Neural cell (in vitro differentiated cells): ENCODE results near the gene CCP110. TPM values are rescaled to one million over a fixed set of nuclear protein-coding genes. Genes with fewer than 3 reads are reported as not detected.

Experiments
- H2AFZ ChIP-seq: fragments of 200-600, 300-800 bp; sonication (generic), shearing (Covaris generic); 2 replicates; pipeline ENCODE4 v1.6.0; 2014; ENCODE audit warnings: low read depth, mild to moderate bottlenecking, antibody characterized with exemption, low read length, moderate library complexity
- H3F3A ChIP-seq: fragments of 200-600 bp; shearing (Covaris generic); 2 replicates; pipeline ENCODE4 v1.6.1; 2016; ENCODE audit warnings: mild to moderate bottlenecking, moderate library complexity, mixed read lengths, antibody characterized with exemption, low read length; ENCODE audit not compliant: insufficient read depth, poor library complexity, severe bottlenecking
- H3K27ac ChIP-seq: fragments of 200-600, 300-800 bp; sonication (generic), shearing (Covaris generic); 2 replicates; pipeline ENCODE4 v1.5.1; 2014; ENCODE audit warnings: mild to moderate bottlenecking, low read length, moderate library complexity
- H3K27me3 ChIP-seq: fragments of 300-800, 200-600 bp; sonication (generic), shearing (Covaris generic); 2 replicates; pipeline ENCODE4 v1.6.0; 2014; ENCODE audit warnings: mild to moderate bottlenecking, low read depth, low read length, moderate library complexity; ENCODE audit not compliant: insufficient read depth
- H3K36me3 ChIP-seq: fragments of 300-800, 200-600 bp; sonication (generic), shearing (Covaris generic); 2 replicates; pipeline ENCODE4 v1.5.1; 2014; ENCODE audit warnings: mild to moderate bottlenecking, antibody characterized with exemption, low read length, moderate library complexity; ENCODE audit not compliant: insufficient read depth
- H3K4me2 ChIP-seq: fragments of 300-800, 200-600 bp; sonication (generic), shearing (Covaris generic); 2 replicates; pipeline ENCODE4 v1.6.0; 2014; ENCODE audit warnings: mild to moderate bottlenecking, low read length
- H3K4me3 ChIP-seq: fragments of 300-800, 200-600 bp; sonication (generic), shearing (Covaris generic); 2 replicates; pipeline ENCODE4 v1.5.1; 2014; ENCODE audit warnings: mild to moderate bottlenecking, low read length, moderate library complexity
- H3K79me2 ChIP-seq: fragments of 200-600 bp; shearing (Covaris generic); replicated peaks from 2 replicates; pipeline ENCODE4 v1.6.0; 2014; ENCODE audit warnings: mild to moderate bottlenecking, low read length, moderate library complexity; ENCODE audit not compliant: insufficient read depth
- H3K9ac ChIP-seq: fragments of 300-800, 200-600 bp; sonication (generic), shearing (Covaris generic); 2 replicates; pipeline ENCODE4 v1.6.1; 2016; ENCODE audit warnings: mild to moderate bottlenecking, low read length, mixed read lengths
- H3K9me2 ChIP-seq: fragments of 200-600 bp; shearing (Covaris generic); 2 replicates; pipeline ENCODE4 v1.6.1; 2016; ENCODE audit warnings: mild to moderate bottlenecking, low read length, mixed read lengths; ENCODE audit not compliant: insufficient read depth
- H3K9me3 ChIP-seq: fragments of 200-600, 300-800 bp; sonication (generic), shearing (Covaris generic); 2 replicates; pipeline ENCODE4 v1.6.1; 2016; ENCODE audit warnings: mild to moderate bottlenecking, mixed run types, low read length, moderate library complexity, mixed read lengths
- H4K20me1 ChIP-seq: fragments of 200-600 bp; shearing (Covaris generic); 2 replicates; pipeline ENCODE4 v1.6.1; 2016; ENCODE audit warnings: mild to moderate bottlenecking, mixed run types; ENCODE audit not compliant: insufficient read depth
- CTCF ChIP-seq: fragments of 450-650 bp; IDR thresholded peaks from 2 replicates; pipeline ENCODE4 v1.5.1; 2014; ENCODE audit warnings: antibody characterized with exemption, mild to moderate bottlenecking, moderate library complexity; ENCODE audit not compliant: poor library complexity, severe bottlenecking
- EP300 ChIP-seq: fragments of 450-650 bp; conservative IDR thresholded peaks from 2 replicates; pipeline ENCODE4 v1.6.1; 2014; ENCODE audit warnings: antibody characterized with exemption, mild to moderate bottlenecking, moderate library complexity; ENCODE audit not compliant: poor library complexity, severe bottlenecking
- EZH2 ChIP-seq: fragments of 200-600, 300-800 bp; shearing (Covaris generic), sonication (generic); IDR thresholded peaks from 2 replicates; pipeline ENCODE4 v1.6.1; 2014; ENCODE audit warnings: antibody characterized with exemption, low read length, borderline replicate concordance, mild to moderate bottlenecking; ENCODE audit not compliant: insufficient read depth, poor library complexity, severe bottlenecking
- MXI1 ChIP-seq: fragments of 450-650 bp; conservative IDR thresholded peaks from 2 replicates; pipeline ENCODE4 v1.6.1; 2014; ENCODE audit warnings: antibody characterized with exemption, mild to moderate bottlenecking; ENCODE audit not compliant: poor library complexity, severe bottlenecking
- POLR2AphosphoS5 ChIP-seq: IDR thresholded peaks from 2 replicates; pipeline ENCODE4 v1.6.1; 2012
- RAD21 ChIP-seq: fragments of 450-650 bp; conservative IDR thresholded peaks from 2 replicates; pipeline ENCODE4 v1.6.1; 2014; ENCODE audit warnings: antibody characterized with exemption, mild to moderate bottlenecking, moderate library complexity
- REST ChIP-seq: IDR thresholded peaks from 2 replicates; pipeline ENCODE4 v1.6.1; 2012; ENCODE audit warnings: borderline replicate concordance
- SMC3 ChIP-seq: fragments of 450-650 bp; conservative IDR thresholded peaks from 2 replicates; pipeline ENCODE4 v1.6.1; 2014; ENCODE audit warnings: antibody characterized with exemption, mild to moderate bottlenecking, moderate library complexity; ENCODE audit not compliant: poor library complexity
- TAF1 ChIP-seq: IDR thresholded peaks from 2 replicates; pipeline ENCODE4 v1.6.1; 2012; ENCODE audit warnings: low read depth
- polyA plus RNA-seq: library from polyadenylated mRNA; depleted of rRNA; stranded (reverse); fragments of >200 nt; gene quantifications from 2 replicates; pipeline ENCODE4 v1.2.3, GENCODE V29; 2014

CCP110 gene
- polyA plus RNA-seq, 1 donor from 2014 or later = 40.3 TPM

GRCh38 chr16:19555186-19555937 lies 31.6 kb downstream of the CCP110 start, which contains the start of gene VPS35L:
Gene VPS35L, plus strand, starts transcription at chr16:19555703. Its CDS starts 27 bp downstream, at chr16:19555730.
- H3K36me3 ChIP-seq = peaks cover 5% of the 10 kb centered on the region
- H3F3A ChIP-seq = no peaks in the 10 kb centered on the region
- peaks cover 11% of the 10 kb centered on the region for H3K79me2 ChIP-seq
- no peaks in the 10 kb centered on the region for H3K9me3 ChIP-seq
- H3K9me2 ChIP-seq = no peaks in the 10 kb centered on the region
- no peaks in the 10 kb centered on the region for H4K20me1 ChIP-seq
- no peaks in the 10 kb centered on the region for H3K27me3 ChIP-seq
- peak within 1 kb of the TSS; percentile 97 for H2AFZ ChIP-seq
- peak within 1 kb of the TSS; percentile 90 for H3K4me3 ChIP-seq
- TF ChIP-seq SMC3 (peak; percentile 64), EZH2 (no peak), TAF1 (peak; percentile 92), REST (peak; percentile 59), MXI1 (peak; percentile 83), RAD21 (peak; percentile 52), EP300 (no peak), CTCF (peak; percentile 99), POLR2AphosphoS5 (peak; percentile 87)
- H3K4me2 ChIP-seq = peak within 1 kb of the TSS; percentile 78
- peak within 1 kb of the TSS; percentile 92 for H3K27ac ChIP-seq
- peak within 1 kb of the TSS; percentile 95 for H3K9ac ChIP-seq

- no peaks in the 10 kb centered on the region for H3K9me2 ChIP-seq
- H3K9me3 ChIP-seq = no peaks in the 10 kb centered on the region
- no peaks in the 10 kb centered on the region for H3F3A ChIP-seq
- H3K9ac ChIP-seq = peak overlapping the region; percentile 95
- peaks cover 5% of the 10 kb centered on the region for H3K36me3 ChIP-seq
- peak overlapping the region; percentile 78 for H3K4me2 ChIP-seq
- no peaks in the 10 kb centered on the region for H3K27me3 ChIP-seq
- peaks cover 11% of the 10 kb centered on the region for H3K79me2 ChIP-seq
- peak overlapping the region; percentile 97 for H2AFZ ChIP-seq
- peak overlapping the region; percentile 92 for H3K27ac ChIP-seq
- TF ChIP-seq TAF1 (peak; percentile 6), MXI1 (no peak)
- no peaks in the 10 kb centered on the region for H4K20me1 ChIP-seq
- H3K4me3 ChIP-seq = peak overlapping the region; percentile 90
Observed at GRCh38 chr16:19555938-19556771, 32.4 kb downstream of the CCP110 start.
